Liver (tissue), 9 donors: ENCODE measurements around the gene ADCY2. TPM values are rescaled to one million over a fixed set of nuclear protein-coding genes. Genes with fewer than 3 reads are reported as not detected.

Experiments
- DNase-seq: peaks from one replicate; pipeline ENCODE4 v3.0.0-alpha.2; 2017; ENCODE audit warnings: low spot score
- H3K27ac ChIP-seq, 2 donors: one replicate each; pipeline ENCODE4 v1.7.0; 2013; ENCODE audit warnings: inconsistent platforms in 2 of 2, low read length in 2 of 2, control low read depth in 1 of 2, low read depth in 1 of 2, mild to moderate bottlenecking in 1 of 2
- H3K27me3 ChIP-seq, 4 donors: one replicate each; pipeline versions ENCODE4 v1.6.1 to v1.7.0; 2013; ENCODE audit warnings: low read length in 3 of 4, inconsistent platforms in 1 of 4, mild to moderate bottlenecking in 1 of 4, moderate library complexity in 1 of 4; ENCODE audit not compliant: control insufficient read depth in 4 of 4, insufficient read depth in 4 of 4
- H3K36me3 ChIP-seq, 4 donors: one replicate each; pipeline versions ENCODE4 v1.6.1 to v1.7.0; 2013; ENCODE audit warnings: low read length in 3 of 4, mild to moderate bottlenecking in 3 of 4, low read depth in 1 of 4, moderate library complexity in 1 of 4; ENCODE audit not compliant: control insufficient read depth in 4 of 4, insufficient read depth in 3 of 4
- H3K4me1 ChIP-seq, 4 donors: one replicate each; pipeline versions ENCODE4 v1.6.1 to v1.7.0; 2013; ENCODE audit warnings: low read length in 3 of 4, mild to moderate bottlenecking in 3 of 4, moderate library complexity in 1 of 4; ENCODE audit not compliant: control insufficient read depth in 4 of 4, insufficient read depth in 4 of 4
- H3K4me3 ChIP-seq, 3 donors: one replicate each; pipeline versions ENCODE4 v1.6.1 to v1.7.0; 2013; ENCODE audit warnings: low read length in 3 of 3, control low read depth in 1 of 3, low read depth in 1 of 3, mild to moderate bottlenecking in 1 of 3
- H3K9ac ChIP-seq, 2 donors: one replicate each; pipeline ENCODE4 v1.7.0; 2013; ENCODE audit warnings: low read length in 2 of 2, mild to moderate bottlenecking in 2 of 2, moderate library complexity in 2 of 2, control low read depth in 1 of 2, low read depth in 1 of 2
- H3K9me3 ChIP-seq, 4 donors: one replicate each; pipeline versions ENCODE4 v1.6.1 to v1.7.0; 2013; ENCODE audit warnings: low read length in 3 of 4; ENCODE audit not compliant: control insufficient read depth in 4 of 4
- ATF3 ChIP-seq: IDR thresholded peaks from 2 replicates; pipeline ENCODE4 v1.6.1; 2016; ENCODE audit warnings: antibody characterized with exemption
- CTCF ChIP-seq: fragments of 150-350 bp; IDR thresholded peaks from 2 replicates; pipeline ENCODE4 v1.5.1; 2017; ENCODE audit warnings: improper control_type of control experiment, low read depth, low read length; ENCODE audit not compliant: missing input control
- EGR1 ChIP-seq, 2 donors: IDR thresholded peaks; 2 replicates each; pipeline ENCODE4 v1.6.1; 2016 to 2018; ENCODE audit warnings: antibody characterized with exemption in 2 of 2, low read depth in 2 of 2
- FOXA1 ChIP-seq: IDR thresholded peaks from 2 replicates; pipeline ENCODE4 v1.6.1; 2016; ENCODE audit warnings: antibody characterized with exemption
- FOXA2 ChIP-seq: IDR thresholded peaks from 2 replicates; pipeline ENCODE4 v1.6.1; 2016; ENCODE audit warnings: antibody characterized with exemption
- GABPA ChIP-seq, 2 donors: IDR thresholded peaks in 1 of 2; conservative IDR thresholded peaks in 1 of 2; 2 replicates each; pipeline ENCODE4 v1.6.1; 2016; ENCODE audit warnings: antibody characterized with exemption in 2 of 2, mild to moderate bottlenecking in 1 of 2, moderate library complexity in 1 of 2
- HNF4A ChIP-seq, 2 donors: conservative IDR thresholded peaks; 2 replicates each; pipeline ENCODE4 v1.6.1; 2016; ENCODE audit warnings: antibody characterized with exemption in 2 of 2, mild to moderate bottlenecking in 2 of 2
- HNF4G ChIP-seq: IDR thresholded peaks from 2 replicates; pipeline ENCODE4 v1.6.1; 2016; ENCODE audit warnings: antibody characterized with exemption
- NR2F2 ChIP-seq: IDR thresholded peaks from 2 replicates; pipeline ENCODE4 v1.6.1; 2016; ENCODE audit warnings: antibody characterized with exemption
- RAD21 ChIP-seq, 2 donors: IDR thresholded peaks; 2 replicates each; pipeline ENCODE4 v1.6.1; 2016; ENCODE audit warnings: antibody characterized with exemption in 2 of 2, mild to moderate bottlenecking in 2 of 2
- REST ChIP-seq: IDR thresholded peaks from 2 replicates; pipeline ENCODE4 v1.6.1; 2016; ENCODE audit warnings: antibody characterized with exemption, mild to moderate bottlenecking
- RXRA ChIP-seq, 2 donors: IDR thresholded peaks; 2 replicates each; pipeline ENCODE4 v1.6.1; 2017 to 2018; ENCODE audit warnings: antibody characterized with exemption in 2 of 2, mild to moderate bottlenecking in 1 of 2
- SP1 ChIP-seq: IDR thresholded peaks from 2 replicates; pipeline ENCODE4 v1.6.1; 2018; ENCODE audit warnings: antibody characterized with exemption, mild to moderate bottlenecking
- TAF1 ChIP-seq: conservative IDR thresholded peaks from 2 replicates; pipeline ENCODE4 v1.6.1; 2016; ENCODE audit warnings: antibody characterized with exemption, mild to moderate bottlenecking
- YY1 ChIP-seq: IDR thresholded peaks from 2 replicates; pipeline ENCODE4 v1.6.1; 2016; ENCODE audit warnings: antibody characterized with exemption, mild to moderate bottlenecking
- ZBTB33 ChIP-seq: IDR thresholded peaks from 2 replicates; pipeline ENCODE4 v1.6.1; 2016; ENCODE audit warnings: antibody characterized with exemption
- WGBS: extraction: QIAGEN DNeasy Blood & Tissue Kit; methylation state at CpG from one replicate; pipeline ENCODE4 v1.1.7; 2013; 5-methylcytosine and 5-hydroxymethylcytosine counted together
- polyA plus RNA-seq, 2 donors: library from polyadenylated mRNA; stranded (reverse) in 1 of 2; unstranded in 1 of 2; fragments of 200-250 nt in 1 of 2; fragments of >200 nt in 1 of 2; fragmentation: Nextera tagmentation in 1 of 2; extraction: Ambion mirVana in 1 of 2; gene quantifications; one replicate each; pipeline versions ENCODE4 v1.2.1 to v1.2.3, GENCODE V29; 2013 to 2015
- total RNA-seq, 2 donors: library from RNA; depleted of rRNA; stranded (reverse); fragments of >200 nt; gene quantifications; one replicate each; pipeline ENCODE4 v1.2.3, GENCODE V29; 2014
- donor health status: healthy.
- donor health status: healthy.
- donor health status: healthy.
- donor health status: healthy.
- donor health status: healthy.

ADCY2 gene
- total and polyA plus RNA-seq, 4 donors: not detected

- Histone ChIP-seq H3K9ac (no peak overlapping the region), H3K9me3 (no peaks in the 10 kb centered on the region), H3K4me1 (no peaks in the 10 kb centered on the region), H3K36me3 (no peaks in the 10 kb centered on the region), H3K27me3 (peaks cover 0 to 2% (median 0%) of the 10 kb centered on the region in 4 donors), H3K27ac (no peak overlapping the region), H3K4me3 (no peak overlapping the region)
- WGBS: 64% methylated on average over 3 of the region's 3 CpGs
- DNase-seq: no peak
- no peak for TF ChIP-seq HNF4A (conservative IDR thresholded peaks at IDR 0.05)
- no peak for TF ChIP-seq ZBTB33
- no peak for TF ChIP-seq RXRA (IDR thresholded peaks at IDR 0.05)
- TF ChIP-seq NR2F2: no peak
- no peak for TF ChIP-seq GABPA (IDR thresholded peaks at IDR 0.05 in 1 of 2, conservative IDR thresholded peaks at IDR 0.05 in 1 of 2)
- TF ChIP-seq FOXA2: no peak
- no peak for TF ChIP-seq SP1
- TF ChIP-seq EGR1 (IDR thresholded peaks at IDR 0.05; ENCODE audit: low read depth in 2 of 2): no peak
- TF ChIP-seq HNF4G: no peak
- TF ChIP-seq RAD21 (IDR thresholded peaks at IDR 0.05): no peak
- no peak for TF ChIP-seq TAF1
- no peak for TF ChIP-seq YY1
- TF ChIP-seq FOXA1: no peak
- no peak for TF ChIP-seq REST
- TF ChIP-seq CTCF: no peak
Measured at GRCh38 chr5:7376871-7377270, 19.1 kb upstream of the ADCY2 start.

- 46% methylated on average over 2 of the region's 2 CpGs for WGBS
- Histone ChIP-seq H3K9me3 (no peaks in the 10 kb centered on the region), H3K27me3 (peaks cover 0 to 2% (median 0%) of the 10 kb centered on the region in 4 donors), H3K4me1 (no peaks in the 10 kb centered on the region), H3K27ac (no peak overlapping the region), H3K9ac (no peak overlapping the region), H3K4me3 (no peak overlapping the region), H3K36me3 (no peaks in the 10 kb centered on the region)
- no peak for DNase-seq
- TF ChIP-seq HNF4A (conservative IDR thresholded peaks at IDR 0.05) (no peak), RXRA (IDR thresholded peaks at IDR 0.05) (no peak), RAD21 (IDR thresholded peaks at IDR 0.05) (no peak), ZBTB33 (no peak), HNF4G (no peak), GABPA (IDR thresholded peaks at IDR 0.05 in 1 of 2, conservative IDR thresholded peaks at IDR 0.05 in 1 of 2) (no peak), REST (no peak), ATF3 (no peak), FOXA2 (no peak)
Measured at GRCh38 chr5:7377761-7378160, 18.2 kb upstream of the ADCY2 start.
